Measurements from ENCODE around the gene KAZN.
"Not testable (repeated sequence)": the region's sequence is repeated elsewhere in the genome, so short reads cannot be mapped to it uniquely, and the experiment has no call there.

KAZN gene

DNA sequence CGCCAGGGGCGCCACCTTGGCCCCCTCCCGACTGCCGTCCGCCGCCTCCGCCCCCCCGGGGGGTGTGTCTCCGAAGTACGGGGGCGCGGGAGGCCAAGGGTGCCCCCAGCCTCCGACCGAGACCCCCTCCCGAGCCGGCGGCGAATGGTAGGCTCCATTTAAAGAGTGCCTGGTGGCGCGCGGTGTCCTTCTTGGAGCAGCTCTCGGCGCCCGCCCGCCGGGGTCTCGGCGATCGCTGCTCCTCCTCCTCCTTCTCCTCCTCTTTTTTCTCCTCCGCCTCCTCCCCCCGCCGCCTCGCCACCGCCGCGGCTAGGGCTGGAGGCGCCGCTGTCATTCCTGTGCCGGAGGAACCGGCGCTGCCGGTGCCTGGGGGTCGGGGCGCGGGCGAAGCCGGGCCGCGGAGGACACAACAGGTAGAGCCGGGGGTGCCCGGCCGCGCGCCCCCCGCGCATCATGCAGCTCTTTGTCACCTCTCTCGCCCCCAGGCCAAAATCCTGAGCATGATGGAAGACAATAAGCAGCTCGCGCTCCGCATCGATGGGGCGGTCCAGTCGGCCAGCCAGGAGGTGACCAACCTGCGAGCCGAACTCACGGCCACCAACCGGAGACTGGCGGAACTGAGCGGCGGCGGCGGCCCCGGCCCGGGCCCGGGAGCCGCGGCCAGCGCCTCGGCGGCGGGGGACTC, at the start of gene KAZN:
KAZN (plus strand) TSS at position 188 of the 685 bp plus-strand sequence.
- DNase-seq (ENCODE audit: low spot score): peak; percentile 34

GRCh38 chr1:14549897-14550620, 48.4 kb upstream of the KAZN start:
- DNase-seq (ENCODE audit: low spot score): no peak

DNA sequence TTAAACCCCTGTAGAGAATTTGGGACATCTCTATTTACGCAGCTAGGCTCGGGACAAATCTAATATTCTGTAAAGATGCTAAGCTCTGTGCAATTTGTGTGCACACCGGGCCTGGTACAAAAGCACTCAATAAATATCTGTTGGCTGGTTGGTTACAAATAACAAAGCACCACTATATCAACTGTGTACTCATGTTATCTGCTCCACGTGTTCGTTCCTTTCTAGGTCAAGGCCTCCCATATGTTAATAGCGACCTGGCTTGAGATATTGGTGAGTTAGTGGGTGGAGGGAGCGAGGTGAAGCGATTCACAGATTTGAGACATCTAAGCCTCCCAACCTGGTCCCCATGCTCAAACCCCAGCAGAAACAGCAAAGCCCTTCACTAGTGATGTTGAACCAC, 47.1 kb upstream of the KAZN start:
- no peak for DNase-seq (ENCODE audit: low spot score)

DNA sequence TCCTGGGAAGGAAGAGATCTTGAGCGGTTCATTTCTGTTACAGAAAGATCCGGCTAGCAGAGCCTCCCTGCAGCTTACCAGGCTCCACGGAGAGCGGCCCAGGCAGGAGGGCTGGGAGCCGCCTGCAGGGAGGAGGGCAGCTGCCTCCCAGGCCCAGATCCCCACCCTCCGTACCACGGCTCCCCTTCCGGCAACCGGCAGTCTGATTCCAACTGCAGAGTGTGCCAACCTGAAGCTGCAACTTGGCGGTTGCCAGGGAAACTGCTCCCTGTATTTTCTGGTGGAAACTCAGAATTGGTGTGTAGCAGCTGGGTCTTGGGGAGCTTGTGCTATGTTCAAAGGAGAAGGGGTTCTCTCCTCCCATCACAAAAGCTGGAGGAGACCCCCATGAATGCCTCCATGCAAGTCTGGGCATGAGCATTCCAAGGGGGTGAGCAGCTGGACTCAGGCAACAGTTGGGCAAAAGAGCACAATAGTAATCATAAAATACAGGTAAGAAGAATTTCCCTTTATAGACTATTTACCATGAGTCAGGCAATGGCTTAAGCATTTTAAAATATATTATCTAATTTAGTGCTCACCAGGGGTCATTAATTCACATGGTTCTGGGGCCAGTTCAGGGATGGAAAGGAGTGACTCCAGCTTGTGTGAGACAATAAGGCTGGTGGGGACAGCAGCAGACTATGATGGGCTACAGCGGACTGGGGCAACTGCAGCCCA, 46.1 kb upstream of the KAZN start:
- peak; percentile 15 for DNase-seq (ENCODE audit: low spot score)

DNA sequence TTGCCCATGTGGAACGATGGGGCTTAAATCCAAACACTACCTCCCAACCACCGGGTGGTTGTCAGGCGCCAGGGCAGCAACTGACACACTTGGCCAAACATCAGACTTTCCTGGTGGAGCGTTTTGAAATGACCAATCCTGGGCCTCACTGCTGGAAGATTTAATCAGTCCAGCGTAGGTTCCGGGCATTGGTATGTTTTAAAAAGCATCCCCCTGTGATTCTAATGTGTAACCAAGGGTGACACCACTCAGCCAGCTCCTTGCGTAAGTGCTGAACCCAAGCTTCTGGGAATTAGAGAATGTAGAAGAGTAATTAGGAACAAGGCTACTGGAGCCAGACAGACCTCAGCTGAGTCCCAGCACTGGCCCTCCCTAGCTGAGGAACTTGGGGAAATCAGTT, 44.8 kb upstream of the KAZN start:
- DNase-seq (ENCODE audit: low spot score): no peak

DNA sequence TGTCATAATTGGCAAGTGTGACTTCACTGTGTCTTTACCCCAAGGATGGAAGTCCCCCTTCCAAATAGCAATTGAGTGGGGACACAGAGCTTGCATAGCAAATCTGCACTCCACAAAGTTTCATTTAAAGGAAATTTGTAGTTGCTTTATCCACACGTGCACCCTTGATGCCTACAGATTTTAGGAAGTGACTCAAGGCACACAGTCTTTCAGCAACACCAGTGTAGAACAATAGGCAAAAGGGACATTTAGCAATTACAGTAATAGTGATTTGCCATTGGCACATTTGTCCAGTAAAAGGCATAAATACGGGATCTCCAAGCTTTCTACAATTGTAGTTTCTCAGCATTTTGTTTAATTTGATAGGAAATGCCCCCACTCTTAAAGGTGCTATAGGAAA, 43.4 kb upstream of the KAZN start:
- DNase-seq (ENCODE audit: low spot score): no peak

DNA sequence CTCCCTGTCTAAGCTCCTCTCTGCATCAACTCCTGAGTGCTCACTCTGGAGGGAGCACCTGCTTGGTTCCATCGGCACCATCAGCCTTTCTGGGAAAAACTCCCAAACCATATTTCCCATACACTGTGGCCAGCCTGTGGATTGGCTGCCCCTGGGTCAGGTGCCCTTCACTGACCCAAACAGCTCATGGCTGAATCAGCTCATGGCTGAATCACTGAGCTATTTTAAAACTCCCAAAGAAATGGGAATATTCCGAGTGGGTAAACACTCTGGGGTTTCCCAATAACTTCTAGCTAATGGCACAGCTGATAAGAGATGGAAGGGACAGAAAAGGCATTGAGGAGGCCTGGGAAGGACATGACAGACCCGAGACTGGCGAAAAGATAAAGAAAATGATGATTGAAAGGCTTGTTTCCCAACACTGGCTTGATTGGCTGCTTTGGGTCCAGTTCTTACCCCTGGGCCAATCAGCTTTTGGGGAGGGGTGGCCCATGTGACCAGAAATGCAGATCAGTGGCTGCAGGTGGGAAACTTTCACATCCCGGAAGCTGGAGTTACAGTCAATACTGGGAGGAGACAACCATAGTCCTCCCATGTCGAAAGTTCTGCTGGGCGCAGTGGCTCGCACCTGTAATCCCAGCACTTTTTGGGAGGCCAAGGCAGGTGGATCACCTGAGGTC, 37.3 kb upstream of the KAZN start:
- DNase-seq (ENCODE audit: low spot score): no peak

- DNase-seq (ENCODE audit: low spot score): no peak
Measured at GRCh38 chr1:14565090-14565489, 33.4 kb upstream of the KAZN start.

GRCh38 chr1:14567056-14567455, 31.4 kb upstream of the KAZN start:
- DNase-seq (ENCODE audit: low spot score): no peak

- no peak for DNase-seq (ENCODE audit: low spot score)
Measured at GRCh38 chr1:14567903-14568302, 30.6 kb upstream of the KAZN start.

- DNase-seq (ENCODE audit: low spot score): no peak
Measured at GRCh38 chr1:14568716-14569355, 29.6 kb upstream of the KAZN start.

GRCh38 chr1:14570514-14570913, 28.0 kb upstream of the KAZN start:
- no peak for DNase-seq (ENCODE audit: low spot score)

DNA sequence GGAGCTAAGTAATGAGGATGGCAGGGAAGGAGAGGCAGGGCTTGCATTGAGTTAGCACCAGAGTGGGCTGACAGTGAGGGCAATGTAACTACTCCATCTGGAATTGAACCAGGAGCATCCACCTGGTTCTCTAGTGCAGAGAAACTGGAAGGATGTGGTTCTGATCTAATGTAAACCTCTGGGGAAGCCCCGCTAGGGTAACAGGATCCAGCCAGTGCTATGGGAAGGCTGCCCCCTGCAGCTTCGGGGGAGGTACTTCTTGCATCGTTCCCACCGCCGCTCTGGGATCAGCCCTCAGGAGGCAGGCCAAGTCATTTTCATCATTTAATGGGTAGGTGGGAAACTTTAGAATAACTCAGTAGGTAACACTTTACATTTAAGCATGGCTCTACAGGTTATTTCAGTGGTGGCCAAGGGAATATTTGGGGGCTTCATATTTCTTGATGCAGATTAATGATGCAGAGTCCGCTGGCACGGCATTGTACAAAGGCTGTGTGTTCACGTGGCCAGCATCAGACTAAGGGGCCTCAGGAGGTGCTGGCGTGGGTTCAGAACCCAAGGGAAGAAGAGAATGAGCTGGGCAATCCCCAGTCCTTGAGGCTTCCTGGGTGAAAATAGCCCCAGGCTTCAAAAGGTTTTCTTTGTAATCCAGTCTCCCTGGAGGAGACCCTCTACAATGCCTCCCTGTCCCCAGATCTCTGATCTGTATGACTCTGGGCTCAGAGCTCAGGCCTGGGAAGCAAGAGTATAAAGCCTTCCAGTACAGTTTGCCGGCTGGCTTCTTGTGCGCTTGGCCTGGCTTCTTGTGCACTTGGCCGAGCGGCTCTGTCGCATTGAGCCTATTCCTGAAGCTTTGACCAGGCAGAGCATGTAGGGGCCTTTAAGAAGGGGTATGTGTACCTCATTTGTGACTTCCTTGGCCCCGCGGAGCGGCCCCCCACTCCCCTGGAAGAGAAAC, 26.4 kb upstream of the KAZN start:
- peak; percentile 4 for DNase-seq (ENCODE audit: low spot score)

DNA sequence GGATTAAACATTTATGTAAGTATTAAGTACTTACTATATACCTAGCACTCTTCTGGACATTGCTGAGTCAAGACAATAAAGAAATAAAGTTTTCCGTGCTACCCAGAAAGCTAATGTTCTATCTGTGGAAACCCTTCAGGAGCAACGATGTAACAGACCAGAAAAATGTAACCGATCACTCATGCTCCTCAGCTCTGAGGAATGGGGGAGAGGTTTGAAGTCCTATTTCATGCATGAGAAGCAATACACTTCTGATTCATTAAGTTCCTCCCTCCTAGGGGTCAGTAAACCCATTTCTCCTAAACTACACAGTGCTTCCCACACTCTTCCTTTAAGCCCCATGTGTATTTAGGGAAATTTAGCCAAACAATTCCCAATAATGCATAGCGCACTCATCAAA, 25.6 kb upstream of the KAZN start:
- no peak for DNase-seq (ENCODE audit: low spot score)

DNA sequence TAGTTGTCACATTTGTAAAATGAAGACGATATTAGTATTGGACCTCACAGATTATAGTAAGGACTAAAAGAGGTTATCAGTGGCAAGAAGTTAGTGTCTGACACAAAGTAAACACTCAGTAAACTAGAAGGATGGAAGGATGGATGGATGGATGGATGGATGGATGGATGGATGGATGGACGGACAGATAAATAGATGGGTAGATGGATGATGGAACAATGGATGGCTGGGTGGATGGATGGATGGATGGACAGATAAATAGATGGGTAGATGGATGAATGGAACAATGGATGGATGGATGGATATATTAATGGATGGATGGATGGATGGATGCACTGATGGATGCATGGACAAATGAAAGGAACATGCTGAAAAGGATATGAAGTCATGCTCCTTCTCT, 22.3 kb upstream of the KAZN start:
- DNase-seq (ENCODE audit: low spot score): no peak

DNA sequence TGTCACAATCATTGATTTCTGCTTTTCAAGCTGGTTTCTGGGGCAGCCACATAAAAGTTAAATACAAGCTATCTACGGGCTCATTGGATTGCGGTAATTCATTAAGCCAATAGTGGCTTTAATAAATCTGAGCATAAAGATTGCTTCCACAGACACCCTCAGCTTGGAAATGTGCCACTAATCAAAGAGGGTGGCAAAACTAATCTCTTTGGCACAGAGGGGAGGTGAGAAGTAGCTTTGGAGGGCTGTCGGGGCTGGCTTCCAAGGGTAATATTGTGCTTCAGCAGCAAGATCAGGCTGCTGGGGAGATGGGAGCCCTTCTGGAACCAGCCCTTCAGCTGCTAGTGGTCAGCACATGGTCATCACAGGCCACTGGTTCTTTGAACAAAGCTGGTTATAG, 21.2 kb upstream of the KAZN start:
- DNase-seq (ENCODE audit: low spot score): no peak

DNA sequence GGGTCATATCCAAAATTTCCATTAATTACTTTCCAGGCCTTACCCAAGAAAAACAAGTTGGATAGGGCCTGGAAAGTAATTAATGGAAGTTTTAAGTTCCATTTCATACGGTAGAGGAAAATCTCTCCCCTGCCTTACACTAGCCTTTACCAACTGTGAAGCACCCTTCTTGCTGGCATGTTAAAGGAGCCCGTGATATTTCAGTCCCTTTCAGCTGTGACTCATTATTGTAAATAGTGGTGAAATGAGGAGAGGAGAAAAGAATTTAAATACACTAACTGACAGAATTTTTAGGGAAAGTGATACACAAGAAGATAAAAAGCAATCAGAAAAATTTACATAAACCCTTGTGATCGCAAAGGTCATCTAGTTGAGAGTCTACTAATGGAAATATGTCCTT, 20.3 kb upstream of the KAZN start:
- DNase-seq (ENCODE audit: low spot score): no peak

DNA sequence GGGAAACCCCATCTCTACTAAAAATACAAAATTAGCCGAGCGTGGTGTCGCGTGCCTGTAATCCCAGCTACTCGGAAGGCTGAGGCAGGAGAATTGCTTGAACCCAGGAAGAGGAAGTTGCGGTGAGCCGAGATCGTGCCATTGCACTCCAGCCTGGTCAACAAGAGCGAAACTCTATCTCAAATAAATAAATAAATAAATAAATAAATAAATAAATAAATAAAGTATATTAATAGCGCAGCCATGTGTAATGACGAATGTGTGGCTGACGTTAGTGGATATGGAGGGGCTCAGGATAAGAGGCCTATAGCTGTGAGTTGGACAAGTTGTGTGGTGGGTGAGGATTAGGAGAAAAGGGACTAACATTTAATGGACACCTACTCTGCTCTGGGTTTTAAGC, 18.2 kb upstream of the KAZN start:
- DNase-seq (ENCODE audit: low spot score): not testable (repeated sequence)

DNA sequence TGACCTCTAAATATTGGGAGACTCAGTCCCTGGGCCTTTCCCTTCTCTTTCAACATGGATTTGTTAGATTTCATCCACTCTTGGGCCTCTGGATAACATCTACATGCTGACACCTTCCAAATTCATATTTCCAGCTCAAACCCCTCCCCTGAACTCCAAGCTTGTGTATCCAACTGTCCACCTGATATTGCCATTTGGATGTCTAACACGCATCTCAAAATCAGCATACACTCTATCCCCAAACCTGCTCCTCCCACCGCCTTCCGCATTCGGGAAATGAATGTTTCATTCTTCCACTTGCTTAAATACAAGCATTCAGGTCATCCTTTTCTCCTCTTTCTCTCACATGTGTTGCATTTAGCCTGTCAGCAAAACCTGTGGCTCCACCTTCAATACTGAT, 17.5 kb upstream of the KAZN start:
- no peak for DNase-seq (ENCODE audit: low spot score)

DNA sequence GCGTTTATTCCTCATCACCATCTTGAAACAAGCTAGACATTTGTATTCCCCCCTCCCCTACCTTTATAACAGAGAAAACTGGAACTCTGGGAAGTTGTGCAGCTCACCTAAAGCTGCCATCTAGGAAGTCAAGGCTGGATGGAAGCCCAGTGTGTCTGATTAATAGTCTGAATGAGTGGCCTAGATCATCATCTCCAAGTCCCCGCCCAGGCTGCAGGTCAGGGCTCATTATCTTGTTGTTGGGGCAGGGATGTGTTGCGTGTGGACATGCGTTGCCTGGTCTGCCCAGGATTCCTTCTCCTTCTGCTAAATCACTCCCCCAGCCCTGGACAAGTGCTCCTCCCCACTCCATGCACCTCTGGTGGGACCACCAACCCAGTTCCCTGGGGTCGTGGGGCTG, 14.7 kb upstream of the KAZN start:
- no peak for DNase-seq (ENCODE audit: low spot score)

DNA sequence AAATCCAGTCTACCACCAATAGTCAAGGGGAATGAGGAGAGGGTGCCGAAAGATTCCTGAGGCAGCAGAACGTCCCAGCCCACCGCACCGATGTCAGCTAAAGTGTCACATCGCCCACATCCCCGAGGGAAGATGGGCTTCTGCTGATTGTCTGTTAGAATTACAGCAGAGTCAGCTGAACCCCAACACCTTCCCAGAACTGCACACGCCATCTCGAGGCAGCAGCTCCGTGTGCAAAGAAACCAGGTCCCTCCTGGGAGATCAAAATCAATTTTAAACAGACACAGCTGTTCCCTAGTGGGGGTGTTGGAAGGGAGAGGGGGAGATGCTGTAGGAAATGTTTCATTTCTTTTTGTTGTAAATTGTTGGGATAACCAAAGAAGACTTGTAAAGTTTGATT, 12.8 kb upstream of the KAZN start:
- DNase-seq (ENCODE audit: low spot score): no peak
